OCI-LY3 (cell line): ENCODE data around the gene SAMM50.

Source experiments
- CTCF ChIP-seq: fragments of 200-600, 300-600 bp; sonication (generic); IDR thresholded peaks from 2 replicates; pipeline ENCODE4 v1.5.1; 2014; ENCODE audit warnings: antibody characterized with exemption, low read length, low read depth
- EZH2phosphoT487 ChIP-seq: fragments of 200-600 bp; shearing (Covaris generic); IDR thresholded peaks from 2 replicates; pipeline ENCODE4 v1.6.1; 2018; ENCODE audit warnings: antibody characterized with exemption, mixed run types, low read depth

GRCh38 chr22:44039566-44040171 lies 84.4 kb downstream of the SAMM50 start:
- TF ChIP-seq CTCF: no peak
- TF ChIP-seq EZH2phosphoT487: no peak
